Measurements from ENCODE around the gene CLEC19A. TPM values are rescaled to one million over a fixed set of nuclear protein-coding genes. Genes with fewer than 3 reads are reported as not detected.

The CLEC19A gene
- total RNA-seq, 1 donor from 2014 or later: 1.9 TPM

- Histone ChIP-seq H3K27me3 (no peaks in the 10 kb centered on the region), H4K20me1 (ENCODE audit: low read depth) (no peaks in the 10 kb centered on the region), H3K9ac (no peak overlapping the region), H3F3A (ENCODE audit: low read depth) (peaks cover 8% of the 10 kb centered on the region), H3K79me2 (ENCODE audit: low read depth) (no peaks in the 10 kb centered on the region), H3K4me3 (no peak overlapping the region), H3K4me2 (no peak overlapping the region), H3K36me3 (peaks cover 3% of the 10 kb centered on the region), H2AFZ (replicated peaks) (no peak overlapping the region), H3K4me1 (peaks cover 9% of the 10 kb centered on the region), H3K27ac (no peak overlapping the region), H3K9me3 (ENCODE audit: low read depth) (no peaks in the 10 kb centered on the region)
- Mint-ChIP-seq H3K9me3 (peaks cover 22% of the 10 kb centered on the region), H3K4me3 (no peak overlapping the region), H3K27ac (no peak overlapping the region), H3K27me3 (ENCODE audit: insufficient read depth, low read depth) (no peaks in the 10 kb centered on the region), H3K4me1 (peaks cover 4% of the 10 kb centered on the region), H3K36me3 (peaks cover 27% of the 10 kb centered on the region)
- no peak for DNase-seq (ENCODE audit: low spot score)
- no peak for TF ChIP-seq EZH2 (IDR thresholded peaks at IDR 0.05)
- no peak for TF ChIP-seq EZH2phosphoT487 (IDR thresholded peaks at IDR 0.05)
- no peak for TF ChIP-seq CTCF (IDR thresholded peaks at IDR 0.05)
These were observed 21.3 kb upstream of the CLEC19A start for GRCh38 chr16:19264123-19264673.

- Histone ChIP-seq H4K20me1 (ENCODE audit: low read depth) (no peaks in the 10 kb centered on the region), H3K27me3 (no peaks in the 10 kb centered on the region), H3K4me1 (peaks cover 9% of the 10 kb centered on the region), H3K79me2 (ENCODE audit: low read depth) (no peaks in the 10 kb centered on the region), H3K4me2 (peak overlapping the region; percentile 45), H3K27ac (no peak overlapping the region), H3K9me3 (ENCODE audit: low read depth) (no peaks in the 10 kb centered on the region), H3K36me3 (peaks cover 3% of the 10 kb centered on the region), H2AFZ (replicated peaks) (no peak overlapping the region), H3K4me3 (no peak overlapping the region), H3F3A (ENCODE audit: low read depth) (peaks cover 8% of the 10 kb centered on the region), H3K9ac (no peak overlapping the region)
- Mint-ChIP-seq H3K9me3 (peaks cover 22% of the 10 kb centered on the region), H3K27me3 (ENCODE audit: insufficient read depth, low read depth) (no peaks in the 10 kb centered on the region), H3K36me3 (peaks cover 27% of the 10 kb centered on the region), H3K27ac (no peak overlapping the region), H3K4me1 (peaks cover 4% of the 10 kb centered on the region), H3K4me3 (no peak overlapping the region)
- peak; percentile 25 for DNase-seq (ENCODE audit: low spot score)
- TF ChIP-seq EZH2 (IDR thresholded peaks at IDR 0.05): no peak
- no peak for TF ChIP-seq CTCF (IDR thresholded peaks at IDR 0.05)
- TF ChIP-seq EZH2phosphoT487 (IDR thresholded peaks at IDR 0.05): no peak
These were observed 20.1 kb upstream of the CLEC19A start for GRCh38 chr16:19265380-19265930.

- H3K9ac ChIP-seq: no peak overlapping the region
- no peak overlapping the region for H3K4me3 ChIP-seq
- no peaks in the 10 kb centered on the region for H3K79me2 ChIP-seq (ENCODE audit: low read depth)
- Mint-ChIP-seq H3K36me3 (peaks cover 27% of the 10 kb centered on the region), H3K4me1 (peaks cover 4% of the 10 kb centered on the region), H3K27ac (no peak overlapping the region), H3K27me3 (ENCODE audit: insufficient read depth, low read depth) (no peaks in the 10 kb centered on the region), H3K4me3 (no peak overlapping the region), H3K9me3 (peaks cover 22% of the 10 kb centered on the region)
- DNase-seq (ENCODE audit: low spot score): no peak
- H3K4me2 ChIP-seq: no peak overlapping the region
- H3K4me1 ChIP-seq: peaks cover 9% of the 10 kb centered on the region
- no peaks in the 10 kb centered on the region for H3K27me3 ChIP-seq
- H2AFZ ChIP-seq (replicated peaks): no peak overlapping the region
- H3F3A ChIP-seq (ENCODE audit: low read depth): peaks cover 8% of the 10 kb centered on the region
- H3K27ac ChIP-seq: no peak overlapping the region
- TF ChIP-seq EZH2 (IDR thresholded peaks at IDR 0.05) (no peak), EZH2phosphoT487 (IDR thresholded peaks at IDR 0.05) (no peak), CTCF (IDR thresholded peaks at IDR 0.05) (no peak)
- H3K9me3 ChIP-seq (ENCODE audit: low read depth): no peaks in the 10 kb centered on the region
- H3K36me3 ChIP-seq: peaks cover 3% of the 10 kb centered on the region
- no peaks in the 10 kb centered on the region for H4K20me1 ChIP-seq (ENCODE audit: low read depth)
These were observed 18.8 kb upstream of the CLEC19A start for GRCh38 chr16:19266774-19267173.
